ENCODE data around the gene KIF1A. TPM values are rescaled to one million over a fixed set of nuclear protein-coding genes. Genes with fewer than 3 reads are reported as not detected.

KIF1A gene
- total RNA-seq, 1 donor from 2014 or later, result under 0.01 TPM

DNA sequence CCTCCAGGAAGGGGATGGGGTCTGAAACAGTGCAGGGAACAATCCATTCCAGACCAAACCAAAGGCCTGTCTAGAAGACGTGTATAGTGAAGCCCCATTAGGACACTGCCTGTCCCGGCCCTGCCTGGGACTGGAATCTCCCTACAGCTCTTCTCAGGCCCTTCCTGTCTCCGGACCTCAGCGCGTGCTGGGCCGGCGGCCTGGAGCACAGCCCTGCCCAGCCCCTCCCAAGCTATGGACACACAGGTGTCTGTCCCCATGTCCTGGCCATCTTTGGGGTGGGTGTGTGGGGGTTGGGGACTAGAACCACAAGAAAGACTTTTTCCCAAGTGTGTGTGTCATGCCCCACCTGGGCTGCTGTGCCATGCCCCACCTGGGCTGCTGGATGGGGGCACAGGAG, 51.8 kb downstream of the KIF1A start:
- DNase-seq (ENCODE audit: low read depth in 2 of 2), result no peak

DNA sequence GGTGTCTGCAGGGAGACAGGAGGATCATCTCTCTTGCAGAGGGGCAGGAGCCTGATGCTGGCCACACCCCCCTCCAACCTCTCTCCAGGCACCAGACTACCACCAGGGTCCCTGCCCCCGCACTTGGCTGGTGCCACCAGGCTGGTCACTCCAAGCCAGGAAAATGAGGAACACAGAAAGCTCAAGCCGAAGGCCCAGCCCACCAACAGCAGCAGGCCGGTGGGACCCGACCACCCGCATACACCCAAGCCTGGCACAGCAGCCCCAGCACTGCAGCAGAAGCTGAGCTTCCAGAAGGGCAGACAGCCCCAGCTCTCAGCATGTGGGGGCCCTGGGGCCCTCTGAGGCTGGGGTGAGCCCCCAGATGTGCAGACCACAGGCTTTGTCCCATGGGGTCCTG, 52.7 kb downstream of the KIF1A start:
- DNase-seq (ENCODE audit: low read depth in 2 of 2), result no peak

DNA sequence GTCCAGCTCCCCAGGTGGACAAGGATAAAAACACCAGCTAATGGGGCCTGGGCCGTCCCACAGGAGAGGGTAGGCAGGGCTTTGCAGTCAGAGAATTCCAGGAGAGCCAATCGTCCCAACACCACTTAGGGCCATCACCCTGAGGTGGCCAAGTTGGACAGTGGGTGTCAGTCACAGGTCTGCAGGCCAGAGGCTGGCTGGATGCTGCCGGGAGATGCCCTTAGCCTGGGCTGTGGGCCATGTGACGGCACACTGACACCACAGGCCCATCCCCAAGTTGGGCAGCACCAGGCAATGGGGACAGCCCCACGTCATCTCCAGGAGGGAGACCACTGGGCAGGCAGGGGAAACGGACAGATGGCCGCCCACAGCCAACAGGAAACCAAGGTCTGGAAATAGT, 53.9 kb downstream of the KIF1A start:
- DNase-seq (ENCODE audit: low read depth in 2 of 2), result no peak

DNA sequence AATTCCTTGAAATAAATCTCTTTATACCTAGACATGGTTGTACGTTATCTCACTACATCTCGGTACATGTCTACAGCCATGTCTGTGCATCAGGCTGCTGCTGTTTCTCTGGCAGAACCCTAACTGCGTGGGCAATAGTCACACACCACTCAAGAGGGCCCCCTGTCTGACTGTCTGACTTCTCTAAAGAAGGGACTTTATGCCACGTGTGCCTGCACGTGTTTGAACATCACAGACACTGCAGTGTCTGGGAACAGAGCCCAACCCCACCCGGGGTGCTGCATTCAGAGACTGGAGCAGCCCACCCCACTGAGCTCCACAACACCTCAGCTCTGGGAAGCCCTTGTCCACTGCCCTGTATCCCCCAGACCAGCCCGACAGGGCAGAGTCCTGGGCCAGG, 55.0 kb downstream of the KIF1A start:
- no peak for DNase-seq (ENCODE audit: low read depth in 2 of 2)

DNA sequence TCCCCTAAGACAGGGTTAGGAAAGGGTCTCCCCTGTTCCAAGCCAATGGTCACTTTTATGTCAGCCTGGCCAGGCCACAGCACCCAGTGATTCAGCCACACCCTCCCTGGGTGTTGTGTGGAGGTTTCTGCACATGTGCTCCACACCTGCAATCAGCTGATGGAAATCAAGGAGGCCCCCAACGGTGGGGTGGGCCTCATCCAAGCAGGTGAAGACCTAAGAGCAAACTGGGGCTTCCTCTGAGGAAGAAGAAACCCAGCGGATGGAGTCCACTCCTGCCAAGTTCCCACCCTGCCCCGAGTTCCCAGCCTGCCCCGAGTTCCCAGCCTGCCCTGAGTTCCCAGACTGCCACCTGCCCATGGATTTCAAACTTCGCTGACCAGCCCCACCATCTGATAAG, 55.4 kb downstream of the KIF1A start:
- no peak for DNase-seq (ENCODE audit: low read depth in 2 of 2)

DNA sequence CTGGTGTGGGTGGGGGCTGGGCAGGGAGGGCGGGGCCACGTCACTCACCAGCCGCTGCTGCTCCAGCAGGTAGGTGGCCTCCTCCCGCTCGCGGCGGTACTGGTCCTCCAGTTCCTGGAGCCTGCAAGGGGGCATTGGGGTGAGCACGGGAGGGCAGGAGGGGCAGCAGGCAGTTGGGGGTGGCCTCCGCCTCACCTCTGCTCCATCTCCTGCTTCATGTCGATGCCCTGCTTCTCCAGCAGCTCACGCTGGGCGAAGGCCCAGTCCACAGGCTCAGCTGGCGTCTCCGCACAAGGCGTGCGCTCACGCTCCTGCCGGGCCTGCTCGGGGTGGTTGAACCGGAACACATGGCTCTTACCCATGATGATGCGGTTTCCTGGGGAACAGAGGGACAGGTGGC, 57.0 kb downstream of the KIF1A start:
- DNase-seq (ENCODE audit: low read depth in 2 of 2), result no peak

DNA sequence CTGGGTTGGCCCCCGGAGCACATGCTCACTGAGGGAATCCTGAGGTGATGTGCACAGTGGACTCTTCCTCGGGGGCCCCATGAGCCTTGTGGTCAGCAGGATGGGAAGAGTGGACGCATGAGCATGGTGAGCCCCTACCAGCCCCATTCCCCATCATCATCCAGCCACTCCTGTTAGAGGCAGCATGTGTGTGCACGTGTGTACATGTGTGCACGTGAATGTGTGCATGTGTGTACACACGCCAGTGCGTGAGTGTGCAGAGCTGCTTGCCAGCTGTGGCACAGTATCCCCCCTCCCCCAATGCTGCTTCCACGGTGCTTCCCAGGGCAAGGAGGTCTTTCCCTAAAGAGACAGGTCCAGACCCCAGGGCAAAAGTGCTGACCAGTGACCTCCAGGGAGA, 57.8 kb downstream of the KIF1A start:
- DNase-seq (ENCODE audit: low read depth in 2 of 2), result no peak

DNA sequence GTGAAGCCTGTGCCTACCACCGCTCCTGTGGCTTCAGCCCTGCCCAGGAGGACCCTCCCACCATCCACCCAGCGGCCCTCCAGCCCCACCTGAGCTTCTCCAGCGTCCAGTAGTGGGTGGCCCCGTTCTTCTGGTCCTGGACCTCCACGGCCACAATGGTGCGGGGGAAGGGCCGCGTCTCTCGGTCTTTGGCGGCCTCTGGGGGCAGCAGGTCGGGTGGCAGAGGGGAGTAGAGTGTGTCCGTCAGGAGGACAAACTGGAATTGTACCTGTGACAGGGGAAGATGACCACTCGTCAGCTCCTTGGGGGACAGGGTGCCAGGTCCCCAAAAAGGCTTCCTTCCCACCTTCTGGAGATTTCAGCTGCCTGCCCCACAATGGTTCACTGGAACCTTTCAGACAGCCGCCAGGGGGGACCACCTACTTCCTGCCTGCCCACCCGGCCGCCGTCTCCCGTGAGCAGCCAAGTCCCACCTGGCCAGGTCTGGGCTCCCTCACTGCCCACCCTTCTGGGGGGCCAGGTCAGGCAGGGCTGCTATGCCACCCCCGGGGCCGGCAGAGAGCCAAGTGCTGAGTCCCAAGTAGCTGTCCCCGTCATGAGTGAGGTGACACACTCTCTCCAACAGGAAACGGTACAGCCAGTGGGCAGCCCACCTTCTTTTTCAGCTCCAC, 59.3 kb downstream of the KIF1A start:
- DNase-seq (ENCODE audit: low read depth in 2 of 2), result no peak

DNA sequence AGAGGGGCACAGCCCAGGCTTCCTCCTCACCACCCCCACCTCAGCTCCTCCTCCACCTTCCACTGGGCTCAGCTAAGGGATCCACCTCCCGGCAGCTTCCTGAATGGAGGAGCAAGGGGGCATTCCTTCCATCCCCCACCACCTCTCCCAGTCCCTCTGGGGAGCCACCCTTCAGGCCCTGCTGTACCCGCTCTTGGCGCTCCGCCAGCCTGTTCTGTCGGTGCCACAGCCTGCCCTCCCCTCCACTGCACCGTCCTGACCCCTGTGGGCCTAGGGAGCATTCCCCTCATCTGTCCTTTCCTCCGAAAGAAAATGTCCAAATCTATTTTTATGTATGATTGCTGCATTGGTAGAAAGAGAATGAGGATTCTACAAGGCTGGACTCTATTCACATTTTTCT, 59.9 kb downstream of the KIF1A start:
- no peak for DNase-seq (ENCODE audit: low read depth in 2 of 2)

DNA sequence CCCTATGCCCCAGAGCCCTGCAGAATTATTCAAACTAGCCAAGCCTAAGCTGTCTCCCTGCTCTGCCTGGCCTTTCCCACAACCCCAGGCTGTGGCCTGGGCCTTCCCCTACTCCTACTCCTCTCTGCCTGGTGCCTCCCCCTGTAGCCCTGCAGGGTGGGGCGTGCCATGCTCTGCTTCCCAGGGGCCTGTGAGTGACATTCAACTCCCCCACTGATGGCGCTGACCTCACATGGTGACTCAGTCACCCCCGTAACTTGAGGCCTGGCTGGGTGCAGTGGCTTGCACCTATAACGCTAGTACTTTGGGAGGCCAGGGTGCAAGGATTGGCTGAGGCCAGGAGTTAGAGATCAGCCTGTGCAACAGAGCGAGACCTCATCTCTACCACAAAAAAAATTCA, 60.6 kb downstream of the KIF1A start:
- no peak for DNase-seq (ENCODE audit: low read depth in 2 of 2)

DNA sequence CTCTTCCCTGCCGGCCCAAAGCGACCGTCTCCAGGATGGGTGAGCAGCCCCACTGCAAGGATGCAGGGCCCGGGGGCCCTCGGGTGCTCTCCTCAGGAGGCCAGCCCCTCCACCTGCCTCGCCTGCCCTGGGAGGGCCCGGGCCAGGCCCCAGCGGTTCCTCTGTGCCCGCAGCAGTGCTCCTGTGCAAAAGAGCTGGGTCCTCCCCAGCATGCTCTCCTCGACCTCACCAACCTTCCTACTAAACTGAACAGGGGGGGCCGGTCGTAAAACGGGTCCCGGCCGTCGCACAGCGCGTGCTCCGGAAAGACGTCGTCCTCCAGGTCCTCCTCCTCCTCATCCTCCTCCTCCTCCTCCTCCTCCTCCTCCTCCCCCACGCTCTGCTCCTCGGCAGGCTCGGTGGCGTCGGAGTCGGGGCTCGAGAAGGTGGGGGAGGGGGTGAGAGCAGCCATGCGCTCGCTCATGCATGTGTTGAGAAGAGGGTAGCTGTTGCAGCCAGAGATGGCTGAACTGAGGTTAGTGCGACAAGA, 62.9 kb downstream of the KIF1A start:
- DNase-seq (ENCODE audit: low read depth in 2 of 2), result no peak

DNA sequence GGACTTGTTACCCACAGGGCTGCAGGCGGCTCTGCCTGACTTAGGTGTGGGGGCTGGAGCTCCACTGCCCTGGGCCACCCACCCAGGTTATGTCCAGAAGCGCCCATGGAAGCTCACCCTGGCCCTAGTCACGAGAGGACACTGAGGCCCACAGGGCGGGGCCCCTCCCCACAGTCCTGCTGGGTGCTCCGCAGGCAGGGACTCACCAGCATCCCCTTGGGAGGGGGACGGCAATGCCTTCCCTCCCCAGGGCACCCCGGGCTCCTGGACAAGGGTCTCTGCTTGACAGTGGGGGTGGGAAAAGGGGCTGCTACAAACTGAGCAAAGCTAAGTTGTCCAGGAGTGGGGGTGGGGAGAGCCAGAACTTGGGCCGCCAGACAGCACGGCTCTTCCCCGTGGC, 67.8 kb downstream of the KIF1A start:
- DNase-seq (ENCODE audit: low read depth in 2 of 2), result no peak

DNA sequence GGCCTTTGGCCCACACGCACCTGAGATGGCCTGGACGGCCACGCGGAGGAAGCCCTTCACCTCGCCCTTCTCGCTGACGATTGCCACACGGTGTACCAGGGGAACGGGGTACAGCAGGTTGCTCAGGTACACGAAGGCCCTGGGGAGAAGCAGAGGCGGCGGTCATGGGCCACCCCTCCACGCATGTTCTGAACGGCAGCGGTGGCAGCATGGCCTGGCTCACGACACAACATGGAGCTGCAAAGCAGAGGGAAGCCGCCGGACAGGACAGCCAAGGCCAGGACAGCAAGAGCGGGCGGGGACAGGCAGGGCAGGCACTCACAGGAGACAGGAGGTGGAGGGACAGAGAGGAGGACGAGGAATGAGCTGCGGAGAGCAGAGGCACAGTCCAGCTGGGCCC, 69.6 kb downstream of the KIF1A start:
- DNase-seq (ENCODE audit: low read depth in 2 of 2), result no peak

DNA sequence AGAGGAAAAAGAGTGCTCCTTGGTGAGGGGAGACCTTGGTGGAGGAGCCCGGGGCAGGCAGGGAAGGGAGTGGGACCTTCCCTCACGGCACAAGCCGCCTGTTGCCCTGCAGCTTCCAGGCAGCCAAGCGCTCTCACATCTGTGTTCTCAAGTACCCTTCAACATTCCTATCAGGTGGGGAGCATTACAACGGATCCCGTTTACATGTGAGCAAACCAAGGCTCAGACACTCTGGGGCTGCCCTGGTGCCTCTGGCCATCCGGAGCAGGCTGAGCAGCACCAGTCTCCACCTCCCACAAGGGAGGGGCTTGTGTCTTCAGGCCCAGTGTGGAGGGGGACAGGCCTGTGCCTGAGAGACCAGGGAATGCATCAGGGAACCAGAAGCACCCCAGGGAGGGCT, 70.5 kb downstream of the KIF1A start:
- DNase-seq (ENCODE audit: low read depth in 2 of 2), result no peak

DNA sequence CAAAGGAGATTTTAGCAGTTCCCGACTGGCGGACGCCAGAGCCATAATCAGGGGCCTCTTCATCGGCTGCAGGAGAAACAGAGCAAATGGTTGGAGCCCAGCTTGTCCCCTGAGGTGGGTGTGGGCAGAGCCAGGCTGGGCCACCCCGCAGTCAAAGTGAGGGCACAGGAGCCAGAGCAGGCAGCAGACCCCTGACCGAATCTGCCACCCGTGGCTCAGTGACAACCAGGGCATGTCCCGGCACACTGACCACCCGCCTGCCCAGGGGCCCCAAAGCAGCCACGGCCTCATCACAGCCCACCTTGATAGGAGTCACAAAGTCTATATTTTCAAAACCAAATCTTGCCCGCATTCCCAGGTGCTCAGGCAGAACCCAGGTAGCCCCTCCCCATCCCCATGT, 72.8 kb downstream of the KIF1A start:
- no peak for DNase-seq (ENCODE audit: low read depth in 2 of 2)

DNA sequence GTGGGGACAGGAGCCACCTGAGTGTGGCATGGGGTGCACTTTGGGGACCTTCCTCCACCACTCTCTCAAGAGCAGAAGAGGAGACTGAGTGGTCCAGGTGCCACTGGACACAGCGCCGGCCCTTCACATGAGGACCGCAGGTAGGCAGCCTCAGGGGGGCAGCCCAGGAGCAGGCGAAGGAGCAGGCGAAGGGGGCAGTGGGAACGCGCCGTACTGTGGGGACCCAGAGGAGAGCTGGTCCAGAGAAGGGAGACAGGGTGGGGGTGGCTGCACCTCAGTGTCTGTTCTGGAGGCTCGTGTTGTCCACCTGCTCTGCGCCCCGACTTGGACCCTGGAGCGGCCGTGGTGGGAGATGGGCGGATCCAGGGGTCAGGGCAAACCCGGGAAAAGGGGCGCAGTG, 73.3 kb downstream of the KIF1A start:
- no peak for DNase-seq (ENCODE audit: low read depth in 2 of 2)

DNA sequence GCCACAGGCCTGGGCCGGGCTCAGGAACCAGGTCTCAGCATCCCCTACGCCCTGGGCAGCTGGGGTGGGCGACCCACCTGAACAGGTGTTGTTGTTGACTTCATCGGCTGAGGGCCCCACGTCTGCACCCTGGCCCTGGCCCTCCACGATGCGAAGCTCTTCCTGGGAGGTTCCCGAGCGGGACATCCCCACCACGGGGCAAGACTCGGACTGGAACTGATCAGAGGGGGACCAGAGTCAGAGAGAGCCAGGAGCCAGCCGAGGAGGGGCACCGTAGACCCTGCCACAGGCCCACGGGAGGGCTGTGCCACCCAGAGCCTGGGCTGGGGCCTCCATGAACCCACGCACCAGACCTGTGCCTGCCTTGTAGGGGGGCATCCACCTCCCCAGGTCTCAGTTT, 74.1 kb downstream of the KIF1A start:
- DNase-seq (ENCODE audit: low read depth in 2 of 2), result no peak

DNA sequence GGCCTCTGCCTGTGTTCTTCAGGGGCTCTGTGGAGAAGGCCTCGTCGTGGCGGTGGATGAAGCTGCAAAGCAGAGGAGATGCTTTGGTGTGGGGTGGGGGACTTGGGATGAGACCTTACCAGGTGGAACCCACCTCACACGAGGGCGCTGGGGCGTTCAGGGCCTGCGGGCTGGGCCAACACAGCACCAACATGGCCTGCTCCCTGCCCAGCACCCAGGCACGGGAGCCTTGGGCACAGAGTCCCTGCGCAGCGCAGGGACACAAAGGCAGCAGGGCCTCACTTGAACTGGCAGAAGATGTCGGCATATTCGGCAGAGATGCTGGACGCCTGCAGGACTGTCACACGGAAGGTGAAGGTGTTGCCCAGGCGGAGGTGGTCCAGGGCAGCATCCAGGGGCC, 74.6 kb downstream of the KIF1A start:
- DNase-seq (ENCODE audit: low read depth in 2 of 2), result no peak

DNA sequence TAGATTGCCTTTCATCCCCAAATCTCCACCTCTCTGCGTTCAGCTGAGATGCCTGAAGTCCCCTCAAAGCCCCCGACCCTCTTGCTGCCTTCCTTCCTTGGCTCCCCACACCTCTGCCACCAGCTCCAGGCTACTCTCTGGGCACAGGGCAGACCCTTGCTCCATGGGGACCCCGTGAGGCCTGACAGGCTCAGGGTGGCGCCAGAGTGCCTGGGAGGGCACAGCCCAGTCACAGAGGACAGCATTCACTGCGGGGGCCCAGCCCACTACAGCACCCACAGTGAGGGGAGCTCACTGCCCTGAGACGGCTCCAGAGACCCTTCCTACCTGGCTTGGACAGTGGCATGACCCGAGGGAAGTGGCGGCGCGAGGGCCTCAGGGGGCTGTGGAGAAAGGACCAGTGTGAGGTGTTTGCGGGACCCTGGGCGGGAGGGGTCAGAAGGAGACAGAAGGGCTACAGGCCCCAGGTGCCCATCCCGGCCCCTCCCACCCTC, 77.4 kb downstream of the KIF1A start:
- DNase-seq (ENCODE audit: low read depth in 2 of 2), result no peak

DNA sequence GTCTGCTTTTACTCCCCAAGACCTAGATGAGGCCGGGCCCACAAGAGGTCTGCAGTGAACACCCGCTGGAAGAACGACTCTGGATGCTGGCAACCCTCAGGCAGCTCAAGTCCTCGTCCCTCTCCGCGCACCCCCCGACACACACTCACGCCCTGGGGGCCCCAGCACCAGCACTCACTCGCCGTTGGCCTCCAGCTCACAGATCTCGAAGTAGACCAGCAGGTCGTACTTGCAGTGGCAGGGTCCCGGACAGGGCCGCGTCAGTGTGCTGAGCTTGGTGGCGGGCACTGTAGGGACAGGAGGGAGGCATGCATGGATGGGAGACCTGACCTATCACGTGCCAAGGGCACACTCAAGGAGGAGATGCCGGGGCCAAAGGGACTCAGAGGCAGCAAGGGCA, 78.9 kb downstream of the KIF1A start:
- DNase-seq (ENCODE audit: low read depth in 2 of 2), result no peak

DNA sequence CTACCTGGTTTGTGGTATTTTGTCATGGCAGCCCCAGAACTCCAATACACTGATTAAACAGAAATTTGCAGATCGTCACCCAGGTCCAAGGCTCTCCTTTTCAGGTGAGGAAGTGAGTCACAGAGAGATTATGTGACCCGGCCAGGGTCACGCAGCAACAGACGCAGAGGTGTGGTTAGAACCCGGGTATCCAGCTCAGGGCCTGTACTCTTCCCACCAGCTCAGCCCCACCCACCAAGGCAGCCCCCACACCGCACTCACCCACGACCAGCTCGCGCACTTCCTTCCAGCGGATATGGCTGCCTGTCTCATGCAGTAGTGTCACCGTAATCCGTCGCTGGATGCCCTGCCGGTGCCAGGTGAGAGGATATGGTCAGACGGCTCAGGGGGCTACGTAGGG, 80.2 kb downstream of the KIF1A start:
- no peak for DNase-seq (ENCODE audit: low read depth in 2 of 2)

DNA sequence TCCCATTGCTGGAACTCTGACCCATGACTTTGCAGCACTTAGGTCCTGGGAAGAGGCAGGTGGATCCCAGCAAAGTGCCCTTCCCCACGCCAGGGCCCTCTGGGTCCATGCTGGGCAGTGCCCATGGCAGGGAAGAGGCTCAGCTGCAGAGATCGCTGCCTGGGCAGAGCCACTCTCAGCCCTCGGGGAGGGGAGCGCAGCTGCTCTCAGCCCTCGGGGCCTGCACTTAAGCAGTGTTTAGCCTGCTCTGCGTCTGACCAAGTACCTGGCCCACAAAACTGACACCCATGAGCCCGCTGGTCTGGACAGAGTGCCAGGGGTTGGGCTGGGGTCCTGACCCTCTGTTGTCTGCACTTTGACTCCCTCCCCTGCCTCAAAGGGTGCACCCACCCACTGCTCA, 82.1 kb downstream of the KIF1A start:
- no peak for DNase-seq (ENCODE audit: low read depth in 2 of 2)

DNA sequence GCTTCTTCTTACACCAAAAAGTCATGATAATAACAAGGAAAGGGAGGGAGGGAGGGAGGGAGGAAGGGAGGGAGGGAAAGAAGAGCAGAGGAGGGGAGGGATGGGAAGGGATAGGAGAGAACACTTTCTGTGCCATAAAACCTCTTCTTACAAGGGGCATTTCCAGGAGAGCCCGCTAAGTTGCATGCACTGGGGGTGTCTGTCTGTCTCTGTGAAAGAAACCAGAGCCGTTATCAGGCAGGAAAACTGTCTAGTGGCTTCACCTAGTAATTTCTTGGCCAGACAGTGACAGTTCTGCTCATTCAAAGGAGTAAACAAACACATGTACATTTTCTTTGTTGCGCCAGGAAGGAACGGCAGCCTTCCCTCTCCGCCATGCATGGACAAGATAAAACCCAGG, 82.5 kb downstream of the KIF1A start:
- no peak for DNase-seq (ENCODE audit: low read depth in 2 of 2)

Measured in dermis microvascular lymphatic vessel endothelial cell (primary cell).